ENCODE data around the gene SLC35A4.

GRCh38 chr5:140548791-140549190 is 15.8 kb upstream of the SLC35A4 start:
- TF ChIP-seq CTCF (IDR thresholded peaks at IDR 0.05 in 4 of 5, conservative IDR thresholded peaks at IDR 0.05 in 1 of 5) = no peak
- no peak for TF ChIP-seq POLR2A (IDR thresholded peaks at IDR 0.05)

All from gastrocnemius medialis (tissue), 4 donors.